Measurements from ENCODE around the gene GTF2E1.

DNA sequence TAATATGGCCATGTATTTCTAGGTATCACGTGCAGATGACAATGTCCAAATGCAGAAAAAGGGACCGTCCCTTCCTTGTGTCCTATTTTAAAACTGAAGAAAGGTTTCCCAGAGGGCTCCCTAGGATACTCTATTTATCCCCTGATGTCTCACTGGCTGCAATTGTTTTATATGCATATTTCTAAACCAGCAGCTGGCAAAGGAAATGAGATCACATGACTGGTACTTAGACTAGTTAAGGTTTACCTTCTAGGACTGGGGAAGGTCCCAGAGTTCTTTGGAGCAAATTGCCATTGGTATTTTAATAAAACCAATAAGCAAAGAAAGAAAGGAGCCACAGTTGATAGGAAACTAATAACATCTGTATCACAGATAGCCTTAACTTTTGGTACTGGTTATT, 29.5 kb downstream of the GTF2E1 start:
- TF ChIP-seq GATA2 (IDR thresholded peaks at IDR 0.05; ENCODE audit: low read depth, low read length) (no peak), GATA3 (IDR thresholded peaks at IDR 0.05; ENCODE audit: low read depth, low read length) (no peak)

Measured in SH-SY5Y (cell line).